ENCODE data around the gene KNDC1.

GRCh38 chr10:133114251-133114650 is 45.8 kb upstream of the KNDC1 start:
- TF ChIP-seq CTCF (IDR thresholded peaks at IDR 0.05) = no peak
- TF ChIP-seq POLR2A (IDR thresholded peaks at IDR 0.05) = no peak
